ENCODE measurements around the gene OTOF. TPM values are rescaled to one million over a fixed set of nuclear protein-coding genes. Genes with fewer than 3 reads are reported as not detected.

The OTOF gene
- total RNA-seq, 2 experiments from 2014 or later, result 0.71 to 0.75 TPM

- ChIA-PET CTCF (no interaction called here), POLR2A (no interaction called here)
- H3K27ac ChIP-seq (ENCODE audit: low read depth in 1 of 2, low read length in 2 of 2), result no peak overlapping the region
- intact Hi-C loops (cut with DNase I, micrococcal nuclease), result no loop called here
- Mint-ChIP-seq H3K4me1 (ENCODE audit: low read depth) (peaks cover 9% of the 10 kb centered on the region), H3K4me3 (no peak overlapping the region), H3K27me3 (peaks cover 27% of the 10 kb centered on the region), H3K36me3 (ENCODE audit: low read depth) (no peaks in the 10 kb centered on the region), H3K27ac (no peak overlapping the region), H3K9me3 (no peaks in the 10 kb centered on the region)
- H3K36me3 ChIP-seq (ENCODE audit: insufficient read depth, low read length), result no peaks in the 10 kb centered on the region
- H3K4me1 ChIP-seq (ENCODE audit: insufficient read depth, low read length), result no peaks in the 10 kb centered on the region
- no peak for DNase-seq
- H3K4me3 ChIP-seq (ENCODE audit: low read length), result no peak overlapping the region
- TF ChIP-seq, protein P1, sequence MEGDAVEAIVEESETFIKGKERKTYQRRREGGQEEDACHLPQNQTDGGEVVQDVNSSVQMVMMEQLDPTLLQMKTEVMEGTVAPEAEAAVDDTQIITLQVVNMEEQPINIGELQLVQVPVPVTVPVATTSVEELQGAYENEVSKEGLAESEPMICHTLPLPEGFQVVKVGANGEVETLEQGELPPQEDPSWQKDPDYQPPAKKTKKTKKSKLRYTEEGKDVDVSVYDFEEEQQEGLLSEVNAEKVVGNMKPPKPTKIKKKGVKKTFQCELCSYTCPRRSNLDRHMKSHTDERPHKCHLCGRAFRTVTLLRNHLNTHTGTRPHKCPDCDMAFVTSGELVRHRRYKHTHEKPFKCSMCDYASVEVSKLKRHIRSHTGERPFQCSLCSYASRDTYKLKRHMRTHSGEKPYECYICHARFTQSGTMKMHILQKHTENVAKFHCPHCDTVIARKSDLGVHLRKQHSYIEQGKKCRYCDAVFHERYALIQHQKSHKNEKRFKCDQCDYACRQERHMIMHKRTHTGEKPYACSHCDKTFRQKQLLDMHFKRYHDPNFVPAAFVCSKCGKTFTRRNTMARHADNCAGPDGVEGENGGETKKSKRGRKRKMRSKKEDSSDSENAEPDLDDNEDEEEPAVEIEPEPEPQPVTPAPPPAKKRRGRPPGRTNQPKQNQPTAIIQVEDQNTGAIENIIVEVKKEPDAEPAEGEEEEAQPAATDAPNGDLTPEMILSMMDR (IDR thresholded peaks at IDR 0.05), result no peak
- no peaks in the 10 kb centered on the region for H3K9me3 ChIP-seq (ENCODE audit: control insufficient read depth in 1 of 2, insufficient read depth in 1 of 2, low read length in 2 of 2)
- peaks cover 3 to 13% of the 10 kb centered on the region in 2 experiments for H3K27me3 ChIP-seq (ENCODE audit: control insufficient read depth in 1 of 2, insufficient read depth in 2 of 2, low read length in 2 of 2)
- no peak for ATAC-seq (ENCODE audit: poor library complexity)
Observed at GRCh38 chr2:26407526-26407925, 70.4 kb downstream of the OTOF start.

Other genes with a start within 250 kb of the OTOF start
- 10 to 100 TPM; 72.4 to 73.7 TPM for gene HADHA, start 233.5 kb downstream of the OTOF start, total RNA-seq
- gene HADHB, start 233.2 kb downstream of the OTOF start, total RNA-seq, result 10 to 100 TPM; 25.2 to 30.3 TPM
- gene SELENOI, start 132.0 kb downstream of the OTOF start, total RNA-seq, result 10 to 100 TPM; 27.7 to 31.5 TPM
- 1 to 10 TPM in 1 of 2 experiments, under 1 TPM in 1; 0.96 to 1.3 TPM for gene ADGRF3, start 131.3 kb downstream of the OTOF start, total RNA-seq
- gene DRC1, start 76.2 kb downstream of the OTOF start, total RNA-seq, result not detected
- gene CIB4, start 163.2 kb upstream of the OTOF start, total RNA-seq, result not detected
- not detected for gene KCNK3, start 214.6 kb upstream of the OTOF start, total RNA-seq

All from CD4-positive, alpha-beta T cell (primary cell).